ENCODE measurements around the gene DNM2.
"Not testable (repeated sequence)": the region's sequence is repeated elsewhere in the genome, so short reads cannot be mapped to it uniquely, and the experiment has no call there.

The DNM2 gene

GRCh38 chr19:10727685-10728201 lies 9.9 kb downstream of the DNM2 start:
- Mint-ChIP-seq H3K4me1 (ENCODE audit: low read depth) (peaks cover 58% of the 10 kb centered on the region), H3K27me3 (no peaks in the 10 kb centered on the region), H3K27ac (peak overlapping the region; percentile 23), H3K36me3 (ENCODE audit: low read depth) (peaks cover 19% of the 10 kb centered on the region), H3K4me3 (no peak overlapping the region), H3K9me3 (no peaks in the 10 kb centered on the region)

- H3K4me3 Mint-ChIP-seq = no peak overlapping the region
- peaks cover 15% of the 10 kb centered on the region for H3K36me3 Mint-ChIP-seq (ENCODE audit: low read depth)
- H3K9me3 Mint-ChIP-seq = no peaks in the 10 kb centered on the region
- no peak overlapping the region for H3K27ac Mint-ChIP-seq
- H3K4me1 Mint-ChIP-seq (ENCODE audit: low read depth) = peaks cover 55% of the 10 kb centered on the region
- H3K27me3 Mint-ChIP-seq = no peaks in the 10 kb centered on the region
Measured at GRCh38 chr19:10729411-10729810, 11.5 kb downstream of the DNM2 start.

DNA sequence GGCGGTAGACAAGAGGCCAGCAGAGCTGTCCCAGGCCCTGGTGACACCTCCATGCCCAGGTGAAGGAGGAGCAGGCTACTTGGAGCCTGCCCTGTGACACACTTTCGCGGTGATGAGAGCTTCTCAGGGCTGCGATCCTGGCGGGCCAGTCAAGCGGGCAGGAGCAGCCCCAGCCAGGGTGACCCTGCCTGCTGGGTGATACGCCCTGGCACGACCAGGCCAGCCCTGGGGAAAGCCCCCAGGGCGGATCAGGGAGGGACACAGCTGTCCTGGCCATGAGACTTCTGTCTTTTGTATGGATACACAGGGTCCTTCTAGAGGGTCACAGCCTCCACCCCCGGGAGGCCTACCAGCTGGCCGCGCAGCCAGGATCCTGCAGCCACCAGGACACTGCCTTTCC lies 13.1 kb downstream of the DNM2 start:
- peak overlapping the region; percentile 74 for H3K27ac Mint-ChIP-seq
- H3K9me3 Mint-ChIP-seq = no peaks in the 10 kb centered on the region
- H3K4me1 Mint-ChIP-seq (ENCODE audit: low read depth) = peaks cover 48% of the 10 kb centered on the region
- H3K27me3 Mint-ChIP-seq = no peaks in the 10 kb centered on the region
- H3K36me3 Mint-ChIP-seq (ENCODE audit: low read depth) = peaks cover 15% of the 10 kb centered on the region
- peak overlapping the region; percentile 54 for H3K4me3 Mint-ChIP-seq

DNA sequence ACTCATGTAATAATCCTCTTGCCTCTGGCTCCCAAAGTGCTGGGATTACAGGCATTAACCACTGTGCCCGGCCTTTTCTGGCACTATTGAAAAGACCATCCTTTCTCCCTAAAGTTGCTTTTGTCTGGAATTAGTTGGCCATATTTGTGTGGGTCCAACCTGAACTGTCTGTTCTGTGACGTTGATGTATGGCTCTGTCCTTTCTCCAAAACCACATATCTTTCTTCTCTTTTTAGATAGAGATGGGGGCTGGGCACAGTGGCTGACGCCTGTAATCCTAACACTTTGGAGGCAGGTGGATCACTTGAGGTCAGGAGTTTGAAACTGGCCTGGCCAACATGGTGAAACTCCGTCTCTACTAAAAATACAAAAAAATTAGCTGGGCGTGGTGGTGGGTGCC lies 17.9 kb downstream of the DNM2 start:
- H3K27ac Mint-ChIP-seq = no peak overlapping the region
- peaks cover 6% of the 10 kb centered on the region for H3K36me3 Mint-ChIP-seq (ENCODE audit: low read depth)
- H3K27me3 Mint-ChIP-seq = no peaks in the 10 kb centered on the region
- no peak overlapping the region for H3K4me3 Mint-ChIP-seq
- peaks cover 50% of the 10 kb centered on the region for H3K4me1 Mint-ChIP-seq (ENCODE audit: low read depth)
- H3K9me3 Mint-ChIP-seq = no peaks in the 10 kb centered on the region

- Mint-ChIP-seq H3K4me3 (no peak overlapping the region), H3K9me3 (no peaks in the 10 kb centered on the region), H3K36me3 (ENCODE audit: low read depth) (peaks cover 10% of the 10 kb centered on the region), H3K4me1 (ENCODE audit: low read depth) (peaks cover 49% of the 10 kb centered on the region), H3K27ac (no peak overlapping the region), H3K27me3 (no peaks in the 10 kb centered on the region)
Measured at GRCh38 chr19:10736189-10736588, 18.3 kb downstream of the DNM2 start.

DNA sequence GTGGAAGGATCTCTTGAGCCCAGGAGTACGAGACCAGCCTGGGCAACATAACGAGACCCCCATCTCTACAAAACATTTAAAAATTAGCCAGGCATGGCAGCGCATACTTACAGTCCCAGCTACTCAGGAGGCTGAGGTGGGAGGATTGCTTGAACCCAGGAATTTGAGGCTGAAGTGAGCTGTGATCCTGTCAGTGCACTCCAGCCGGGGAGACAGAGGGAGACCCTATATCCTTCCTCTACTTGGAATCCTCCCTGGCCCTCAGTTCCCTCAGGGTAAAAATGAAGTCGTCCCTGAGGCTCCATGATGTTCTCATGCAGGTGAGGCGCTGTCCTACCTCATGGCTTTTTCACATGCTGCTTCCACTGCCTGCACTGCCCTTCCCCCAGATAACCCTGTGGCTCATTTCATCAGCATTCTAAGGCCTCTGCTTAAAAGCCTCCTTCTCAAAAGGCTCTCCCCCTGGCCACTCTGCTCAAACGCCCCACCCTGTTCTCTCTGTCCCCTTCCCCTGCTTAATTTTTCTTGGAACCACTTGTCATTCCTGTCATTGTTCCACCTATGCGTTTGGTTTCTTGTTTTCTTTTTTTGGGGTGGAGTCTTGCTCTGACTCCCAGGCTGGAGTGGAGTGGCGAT lies 19.2 kb downstream of the DNM2 start:
- Mint-ChIP-seq H3K4me3 (no peak overlapping the region), H3K27ac (peak overlapping the region; percentile 16), H3K36me3 (ENCODE audit: low read depth) (peaks cover 14% of the 10 kb centered on the region), H3K9me3 (no peaks in the 10 kb centered on the region), H3K4me1 (ENCODE audit: low read depth) (peaks cover 46% of the 10 kb centered on the region), H3K27me3 (no peaks in the 10 kb centered on the region)

DNA sequence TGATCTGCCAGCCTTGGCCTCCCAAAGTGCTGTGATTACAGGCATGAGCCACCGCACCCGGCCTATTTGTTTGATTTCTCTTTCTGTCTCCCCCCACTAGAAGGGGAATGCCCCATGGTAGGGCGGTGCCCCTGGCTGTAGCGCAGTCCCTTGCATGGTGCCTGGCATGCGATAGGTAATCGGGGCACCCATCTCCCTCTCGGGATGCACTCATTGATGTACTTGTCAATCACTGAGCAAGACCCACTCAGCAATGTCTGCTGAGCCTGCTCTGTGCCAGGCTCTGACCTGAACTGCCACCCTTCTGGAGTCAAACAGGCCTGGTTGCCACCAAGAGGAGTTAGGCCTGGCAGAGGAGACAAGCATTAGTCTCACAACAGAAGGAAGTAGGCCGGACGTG lies 19.8 kb downstream of the DNM2 start:
- Mint-ChIP-seq H3K27ac (no peak overlapping the region), H3K36me3 (ENCODE audit: low read depth) (peaks cover 14% of the 10 kb centered on the region), H3K4me1 (ENCODE audit: low read depth) (peaks cover 52% of the 10 kb centered on the region), H3K4me3 (no peak overlapping the region), H3K9me3 (no peaks in the 10 kb centered on the region), H3K27me3 (no peaks in the 10 kb centered on the region)

- H3K36me3 Mint-ChIP-seq (ENCODE audit: low read depth) = peaks cover 18% of the 10 kb centered on the region
- no peaks in the 10 kb centered on the region for H3K27me3 Mint-ChIP-seq
- H3K9me3 Mint-ChIP-seq = no peaks in the 10 kb centered on the region
- no peak overlapping the region for H3K4me3 Mint-ChIP-seq
- no peak overlapping the region for H3K27ac Mint-ChIP-seq
- H3K4me1 Mint-ChIP-seq (ENCODE audit: low read depth) = peaks cover 63% of the 10 kb centered on the region
Measured at GRCh38 chr19:10740798-10741197, 22.9 kb downstream of the DNM2 start.

- H3K36me3 Mint-ChIP-seq (ENCODE audit: low read depth) = peaks cover 18% of the 10 kb centered on the region
- no peaks in the 10 kb centered on the region for H3K27me3 Mint-ChIP-seq
- no peak overlapping the region for H3K27ac Mint-ChIP-seq
- H3K4me3 Mint-ChIP-seq = no peak overlapping the region
- H3K4me1 Mint-ChIP-seq (ENCODE audit: low read depth) = peaks cover 57% of the 10 kb centered on the region
- no peaks in the 10 kb centered on the region for H3K9me3 Mint-ChIP-seq
Measured at GRCh38 chr19:10742476-10742875, 24.6 kb downstream of the DNM2 start.

- H3K27ac Mint-ChIP-seq = no peak overlapping the region
- H3K27me3 Mint-ChIP-seq = no peaks in the 10 kb centered on the region
- H3K36me3 Mint-ChIP-seq (ENCODE audit: low read depth) = peaks cover 15% of the 10 kb centered on the region
- H3K9me3 Mint-ChIP-seq = no peaks in the 10 kb centered on the region
- H3K4me3 Mint-ChIP-seq = no peak overlapping the region
- H3K4me1 Mint-ChIP-seq (ENCODE audit: low read depth) = peaks cover 62% of the 10 kb centered on the region
Measured at GRCh38 chr19:10744253-10744798, 26.4 kb downstream of the DNM2 start.

DNA sequence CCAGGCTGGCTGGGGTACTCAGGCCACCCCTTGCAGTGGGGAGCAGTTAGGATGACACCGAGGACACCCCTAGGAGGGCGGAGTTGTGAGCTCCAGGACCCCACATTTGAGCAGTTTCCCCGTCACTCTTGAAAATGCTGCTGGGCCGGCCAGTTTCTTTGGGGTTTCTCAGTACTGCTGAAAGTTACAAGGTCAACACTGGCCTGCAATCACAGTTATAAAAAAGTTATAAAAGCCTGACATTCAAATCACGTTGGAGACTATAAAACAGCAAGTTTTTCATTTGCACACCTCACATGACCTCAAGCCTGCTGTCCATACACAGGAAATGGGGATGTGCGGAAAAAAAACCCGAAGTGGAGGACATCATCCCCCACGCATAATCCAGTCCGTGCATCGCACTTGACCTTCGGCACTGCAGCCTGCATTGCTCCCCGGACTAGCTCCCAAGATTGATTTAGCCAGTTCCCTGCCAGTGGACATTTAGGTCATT lies 27.0 kb downstream of the DNM2 start:
- no peaks in the 10 kb centered on the region for H3K9me3 Mint-ChIP-seq

GRCh38 chr19:10746437-10746836 lies 28.6 kb downstream of the DNM2 start:
- H3K36me3 Mint-ChIP-seq (ENCODE audit: low read depth); H3K27me3 Mint-ChIP-seq; H3K9me3 Mint-ChIP-seq; H3K4me3 Mint-ChIP-seq; H3K27ac Mint-ChIP-seq: not testable (repeated sequence)
- H3K4me1 Mint-ChIP-seq (ENCODE audit: low read depth) = peaks cover 69% of the 10 kb centered on the region

More for the DNA sequence above, 27.0 kb downstream of the DNM2 start:
- H3K4me3 Mint-ChIP-seq = no peak overlapping the region
- H3K27me3 Mint-ChIP-seq = no peaks in the 10 kb centered on the region
- peaks cover 64% of the 10 kb centered on the region for H3K4me1 Mint-ChIP-seq (ENCODE audit: low read depth)
- peaks cover 15% of the 10 kb centered on the region for H3K36me3 Mint-ChIP-seq (ENCODE audit: low read depth)
- H3K27ac Mint-ChIP-seq = no peak overlapping the region

DNA sequence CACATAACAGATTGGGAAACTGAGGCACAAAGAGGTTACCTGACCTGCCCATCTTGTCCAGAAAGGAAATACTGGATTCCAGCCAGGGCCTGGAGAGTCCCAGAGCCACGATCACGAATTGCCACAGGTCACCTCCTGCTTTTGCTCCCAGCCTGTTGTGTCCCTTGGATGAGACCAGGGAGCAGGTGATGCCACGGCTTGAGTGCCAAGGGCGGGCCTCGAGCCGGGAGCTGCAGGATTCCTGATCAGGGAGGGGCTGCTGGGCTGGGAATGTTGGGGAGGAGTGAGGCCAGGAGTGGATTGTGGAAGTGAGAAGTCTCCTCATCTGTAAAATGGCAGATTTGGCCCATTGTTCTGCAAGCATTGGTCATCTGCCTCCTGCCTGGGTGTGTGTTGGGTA lies 29.4 kb downstream of the DNM2 start:
- no peaks in the 10 kb centered on the region for H3K27me3 Mint-ChIP-seq
- H3K4me1 Mint-ChIP-seq (ENCODE audit: low read depth) = peaks cover 71% of the 10 kb centered on the region
- peaks cover 4% of the 10 kb centered on the region for H3K36me3 Mint-ChIP-seq (ENCODE audit: low read depth)
- H3K9me3 Mint-ChIP-seq = no peaks in the 10 kb centered on the region
- H3K27ac Mint-ChIP-seq = peak overlapping the region; percentile 37
- no peak overlapping the region for H3K4me3 Mint-ChIP-seq

DNA sequence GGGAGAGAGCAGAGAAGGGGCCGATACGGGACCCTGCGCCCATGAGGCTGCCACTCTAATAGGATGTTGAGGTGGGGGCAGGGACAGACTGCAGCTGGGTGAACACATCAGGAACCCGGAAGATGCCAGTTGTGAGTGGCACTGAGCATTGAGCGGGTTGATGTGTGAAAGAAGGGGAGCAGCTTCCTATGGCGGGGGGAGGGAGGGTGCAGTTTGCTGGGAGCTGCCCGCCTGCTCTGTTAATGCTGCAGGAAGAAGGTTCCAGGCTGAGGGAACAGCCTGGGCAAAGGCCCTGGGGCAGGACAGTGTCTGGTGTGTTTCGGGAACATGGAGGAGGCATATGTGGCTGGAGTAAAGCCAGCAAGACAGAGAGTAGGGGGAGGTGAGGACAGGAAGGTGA lies 29.8 kb downstream of the DNM2 start:
- Mint-ChIP-seq H3K27me3 (no peaks in the 10 kb centered on the region), H3K27ac (peak overlapping the region; percentile 47), H3K36me3 (ENCODE audit: low read depth) (peaks cover 4% of the 10 kb centered on the region), H3K4me3 (no peak overlapping the region), H3K9me3 (no peaks in the 10 kb centered on the region), H3K4me1 (ENCODE audit: low read depth) (peaks cover 69% of the 10 kb centered on the region)

DNA sequence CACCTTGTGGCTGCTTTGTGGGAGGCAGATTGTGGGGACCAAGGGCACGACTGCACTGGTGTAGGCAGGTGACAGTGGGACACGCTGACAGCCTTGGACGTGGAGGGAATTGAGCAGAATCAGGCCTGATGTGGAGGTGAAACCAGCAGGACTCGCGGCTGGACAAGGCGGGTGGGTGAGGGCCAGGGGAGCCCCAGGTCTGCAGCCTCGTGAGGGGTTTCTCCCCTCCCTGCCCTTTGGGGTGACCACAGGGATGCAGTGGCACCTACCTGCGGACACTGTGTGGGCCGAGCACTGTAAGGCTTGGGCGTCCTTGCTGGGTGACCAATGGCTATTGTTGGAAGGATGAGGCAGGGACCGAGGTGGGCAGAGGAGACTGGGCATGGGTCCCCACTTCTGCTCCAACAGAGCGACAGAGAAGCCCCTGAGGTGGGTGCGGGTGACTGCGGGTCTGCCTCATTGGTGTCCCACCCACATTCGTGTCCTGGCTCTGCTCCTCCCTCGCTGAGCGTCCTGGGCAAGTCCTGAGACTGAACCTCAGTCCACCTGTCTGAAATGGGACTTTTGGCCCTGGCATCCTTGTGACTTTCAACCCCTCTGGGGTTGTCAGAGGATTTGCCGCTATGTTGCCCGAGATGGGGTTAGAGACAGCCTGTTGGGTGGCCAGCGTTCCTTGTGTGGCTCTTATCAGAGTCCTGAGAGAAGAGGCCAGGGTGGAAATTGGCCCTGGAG lies 30.5 kb downstream of the DNM2 start:
- Mint-ChIP-seq H3K27me3 (no peaks in the 10 kb centered on the region), H3K9me3 (no peaks in the 10 kb centered on the region), H3K4me1 (ENCODE audit: low read depth) (peaks cover 76% of the 10 kb centered on the region), H3K4me3 (no peak overlapping the region), H3K36me3 (ENCODE audit: low read depth) (peaks cover 4% of the 10 kb centered on the region), H3K27ac (peak overlapping the region; percentile 47)
